ENCODE measurements around the gene GPAT3.

- TF ChIP-seq CTCF (IDR thresholded peaks at IDR 0.05): no peak
- no peak for TF ChIP-seq POLR2A (IDR thresholded peaks at IDR 0.05)
Measured at GRCh38 chr4:83643036-83643435, 107.1 kb downstream of the GPAT3 start.
